ENCODE measurements around the gene RTP4. TPM values are rescaled to one million over a fixed set of nuclear protein-coding genes. Genes with fewer than 3 reads are reported as not detected.

The RTP4 gene
- total and polyA plus RNA-seq, 2 experiments from 2014 or later: 1.8 to 1.9 TPM

- H3K4me2 ChIP-seq: peak overlapping the region; percentile 29
- H3K27ac ChIP-seq: peak overlapping the region; percentile 64
- TF ChIP-seq EZH2phosphoT487 (IDR thresholded peaks at IDR 0.05; ENCODE audit: low read depth, severe bottlenecking, unreplicated experiment) (no peak), CTCF (IDR thresholded peaks at IDR 0.05; ENCODE audit: poor library complexity) (no peak), EZH2 (IDR thresholded peaks at IDR 0.05; ENCODE audit: borderline replicate concordance) (no peak)
- WGBS (ENCODE audit: low lambda C conversion rate, missing lambda C conversion rate): 58% methylated on average over 8 of the region's 8 CpGs
- H3K79me2 ChIP-seq: no peaks in the 10 kb centered on the region
- no peaks in the 10 kb centered on the region for H3K9me3 ChIP-seq (ENCODE audit: low read depth)
- H3K36me3 ChIP-seq (replicated peaks; ENCODE audit: insufficient read depth, low read depth): no peaks in the 10 kb centered on the region
- no peak overlapping the region for H3K4me3 ChIP-seq
- no peaks in the 10 kb centered on the region for H3K27me3 ChIP-seq
- H2AFZ ChIP-seq: no peak overlapping the region
- H4K20me1 ChIP-seq (ENCODE audit: insufficient read depth, poor library complexity, severe bottlenecking): no peaks in the 10 kb centered on the region
- peaks cover 18% of the 10 kb centered on the region for H3K4me1 ChIP-seq (ENCODE audit: insufficient read depth)
- H3K9me2 ChIP-seq (replicated peaks; ENCODE audit: insufficient read depth): no peaks in the 10 kb centered on the region
- peak; percentile 13 for DNase-seq (ENCODE audit: low spot score)
Observed at GRCh38 chr3:187382609-187383151, 14.5 kb downstream of the RTP4 start.

GRCh38 chr3:187383246-187383645 lies 15.1 kb downstream of the RTP4 start:
- H3K4me1 ChIP-seq (ENCODE audit: insufficient read depth): peaks cover 18% of the 10 kb centered on the region
- H3K4me3 ChIP-seq: no peak overlapping the region
- peak overlapping the region; percentile 64 for H3K27ac ChIP-seq
- DNase-seq (ENCODE audit: low spot score): no peak
- H3K36me3 ChIP-seq (replicated peaks; ENCODE audit: insufficient read depth, low read depth): no peaks in the 10 kb centered on the region
- no peaks in the 10 kb centered on the region for H3K79me2 ChIP-seq
- H3K4me2 ChIP-seq: peak overlapping the region; percentile 29
- H4K20me1 ChIP-seq (ENCODE audit: insufficient read depth, poor library complexity, severe bottlenecking): no peaks in the 10 kb centered on the region
- H3K9me3 ChIP-seq (ENCODE audit: low read depth): no peaks in the 10 kb centered on the region
- no peaks in the 10 kb centered on the region for H3K9me2 ChIP-seq (replicated peaks; ENCODE audit: insufficient read depth)
- TF ChIP-seq EZH2phosphoT487 (IDR thresholded peaks at IDR 0.05; ENCODE audit: low read depth, severe bottlenecking, unreplicated experiment) (no peak), CTCF (IDR thresholded peaks at IDR 0.05; ENCODE audit: poor library complexity) (no peak), EZH2 (IDR thresholded peaks at IDR 0.05; ENCODE audit: borderline replicate concordance) (no peak)
- H3K27me3 ChIP-seq: no peaks in the 10 kb centered on the region
- 58% methylated on average over 4 of the region's 4 CpGs for WGBS (ENCODE audit: low lambda C conversion rate, missing lambda C conversion rate)
- no peak overlapping the region for H2AFZ ChIP-seq

- Histone ChIP-seq H3K27ac (no peak overlapping the region), H3K4me3 (no peak overlapping the region), H3K27me3 (no peaks in the 10 kb centered on the region), H3K4me2 (peak overlapping the region; percentile 2), H3K4me1 (ENCODE audit: insufficient read depth) (peaks cover 18% of the 10 kb centered on the region), H3K9me2 (replicated peaks; ENCODE audit: insufficient read depth) (no peaks in the 10 kb centered on the region), H3K36me3 (replicated peaks; ENCODE audit: insufficient read depth, low read depth) (no peaks in the 10 kb centered on the region), H3K79me2 (no peaks in the 10 kb centered on the region), H4K20me1 (ENCODE audit: insufficient read depth, poor library complexity, severe bottlenecking) (no peaks in the 10 kb centered on the region), H2AFZ (no peak overlapping the region), H3K9me3 (ENCODE audit: low read depth) (no peaks in the 10 kb centered on the region)
- 47% methylated on average over 1 of the region's 1 CpG for WGBS (ENCODE audit: low lambda C conversion rate, missing lambda C conversion rate)
- DNase-seq (ENCODE audit: low spot score): no peak
- no peak for TF ChIP-seq EZH2 (IDR thresholded peaks at IDR 0.05; ENCODE audit: borderline replicate concordance)
- no peak for TF ChIP-seq EZH2phosphoT487 (IDR thresholded peaks at IDR 0.05; ENCODE audit: low read depth, severe bottlenecking, unreplicated experiment)
- TF ChIP-seq CTCF (IDR thresholded peaks at IDR 0.05; ENCODE audit: poor library complexity): no peak
Observed at GRCh38 chr3:187385296-187385695, 17.1 kb downstream of the RTP4 start.
